GM21576 (cell line): ENCODE data around the gene C1orf232.

Experiments used
- ATAC-seq: cut with Tn5 transposase; IDR thresholded peaks from one replicate; pipeline ENCODE4 v1.9.1; 2021; ENCODE audit warnings: mild to moderate bottlenecking, moderate library complexity; ENCODE audit not compliant: unreplicated experiment

C1orf232 gene

DNA sequence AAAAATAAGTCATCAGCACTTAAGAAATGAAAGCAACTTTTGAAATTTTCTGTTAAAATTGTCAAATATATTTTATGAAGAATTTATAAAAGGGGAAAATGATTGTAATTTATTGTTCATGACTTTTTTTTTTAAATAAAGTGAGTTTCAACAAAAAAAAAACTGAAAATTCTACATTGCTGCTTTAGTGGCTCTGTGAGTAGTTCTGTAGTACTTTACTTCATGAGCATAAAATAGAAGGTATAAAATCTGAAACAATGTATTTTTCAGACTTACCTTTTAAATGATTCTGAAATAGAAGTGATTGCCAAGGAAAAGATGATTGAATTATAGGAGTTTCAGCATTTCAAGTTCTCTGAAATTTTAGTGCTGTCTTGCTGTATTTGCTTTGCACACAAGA, 43.4 kb downstream of the C1orf232 start:
- no peak for ATAC-seq

- no peak for ATAC-seq
These were observed 44.1 kb downstream of the C1orf232 start for GRCh38 chr1:26124418-26125331.

DNA sequence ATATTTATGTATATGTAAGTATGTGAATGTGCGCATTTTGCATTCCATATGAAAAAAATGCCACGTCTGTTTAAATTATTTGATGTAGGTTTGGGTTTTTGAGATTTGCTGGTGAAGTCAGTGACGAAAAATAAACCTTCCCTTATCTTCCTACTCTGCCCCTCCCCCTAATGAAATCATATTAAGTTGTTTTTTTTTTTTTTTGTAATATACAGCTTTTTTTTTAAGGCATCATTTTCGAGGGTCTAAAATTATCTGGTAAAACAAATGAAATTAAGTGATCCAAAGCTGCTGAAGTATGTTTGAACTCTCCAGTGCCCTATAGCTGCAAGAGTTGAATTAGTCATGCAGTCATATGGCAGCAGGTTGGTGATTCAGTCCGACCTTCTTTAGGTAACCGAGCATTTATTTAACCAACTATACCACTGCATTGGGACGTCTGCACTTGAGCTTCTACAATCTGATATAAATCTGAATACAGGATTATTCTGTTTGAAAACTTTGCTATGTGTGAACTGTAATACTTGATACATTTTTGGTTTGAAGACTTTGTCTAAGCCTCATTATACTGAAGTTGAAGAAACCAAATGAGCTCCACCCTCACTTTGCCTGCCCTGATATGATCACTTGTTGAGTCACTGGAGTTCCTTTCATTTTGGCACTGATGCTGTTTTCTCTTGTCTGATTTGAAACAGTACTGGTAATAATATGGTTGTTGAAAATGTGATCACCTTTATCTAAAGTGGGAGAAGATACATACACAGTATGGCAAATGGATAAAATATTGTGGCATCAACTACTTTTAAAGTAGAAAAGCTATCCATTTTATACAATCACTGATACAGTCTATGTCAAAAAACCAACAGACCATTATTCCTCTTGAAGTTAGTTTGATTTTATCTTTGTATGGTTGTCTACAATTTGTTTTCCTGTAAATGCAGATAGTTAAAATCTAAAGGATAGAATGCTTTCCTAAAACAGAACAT, 45.5 kb downstream of the C1orf232 start:
- ATAC-seq = no peak

DNA sequence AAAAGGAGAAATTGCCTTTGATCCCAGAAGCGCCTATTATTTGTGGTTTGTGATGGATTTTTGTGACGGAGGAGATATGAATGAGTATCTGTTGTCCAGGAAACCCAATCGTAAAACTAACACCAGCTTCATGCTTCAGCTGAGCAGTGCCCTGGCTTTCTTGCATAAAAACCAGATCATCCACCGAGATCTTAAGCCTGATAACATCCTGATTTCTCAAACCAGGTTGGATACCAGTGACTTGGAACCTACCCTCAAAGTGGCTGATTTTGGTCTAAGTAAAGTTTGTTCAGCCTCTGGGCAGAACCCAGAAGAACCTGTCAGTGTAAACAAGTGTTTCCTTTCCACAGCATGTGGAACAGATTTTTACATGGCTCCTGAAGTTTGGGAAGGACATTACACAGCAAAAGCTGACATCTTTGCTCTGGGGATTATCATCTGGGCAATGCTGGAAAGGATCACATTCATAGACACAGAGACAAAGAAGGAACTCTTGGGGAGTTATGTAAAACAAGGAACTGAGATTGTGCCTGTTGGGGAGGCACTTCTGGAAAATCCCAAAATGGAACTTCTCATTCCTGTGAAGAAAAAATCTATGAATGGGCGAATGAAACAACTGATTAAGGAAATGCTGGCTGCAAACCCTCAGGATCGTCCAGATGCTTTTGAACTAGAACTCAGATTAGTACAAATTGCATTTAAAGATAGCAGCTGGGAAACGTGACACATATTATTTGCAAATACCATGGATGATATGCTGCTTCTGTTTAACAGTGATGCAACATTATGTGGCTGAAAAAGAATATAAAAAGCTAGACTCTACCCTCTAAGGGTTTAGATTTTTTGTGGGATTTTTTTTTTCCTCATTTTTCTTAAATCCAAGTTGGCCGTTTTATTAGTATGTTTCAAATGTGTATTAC, 46.6 kb downstream of the C1orf232 start:
- no peak for ATAC-seq

- ATAC-seq = no peak
These were observed 48.7 kb downstream of the C1orf232 start for GRCh38 chr1:26119892-26120608.

DNA sequence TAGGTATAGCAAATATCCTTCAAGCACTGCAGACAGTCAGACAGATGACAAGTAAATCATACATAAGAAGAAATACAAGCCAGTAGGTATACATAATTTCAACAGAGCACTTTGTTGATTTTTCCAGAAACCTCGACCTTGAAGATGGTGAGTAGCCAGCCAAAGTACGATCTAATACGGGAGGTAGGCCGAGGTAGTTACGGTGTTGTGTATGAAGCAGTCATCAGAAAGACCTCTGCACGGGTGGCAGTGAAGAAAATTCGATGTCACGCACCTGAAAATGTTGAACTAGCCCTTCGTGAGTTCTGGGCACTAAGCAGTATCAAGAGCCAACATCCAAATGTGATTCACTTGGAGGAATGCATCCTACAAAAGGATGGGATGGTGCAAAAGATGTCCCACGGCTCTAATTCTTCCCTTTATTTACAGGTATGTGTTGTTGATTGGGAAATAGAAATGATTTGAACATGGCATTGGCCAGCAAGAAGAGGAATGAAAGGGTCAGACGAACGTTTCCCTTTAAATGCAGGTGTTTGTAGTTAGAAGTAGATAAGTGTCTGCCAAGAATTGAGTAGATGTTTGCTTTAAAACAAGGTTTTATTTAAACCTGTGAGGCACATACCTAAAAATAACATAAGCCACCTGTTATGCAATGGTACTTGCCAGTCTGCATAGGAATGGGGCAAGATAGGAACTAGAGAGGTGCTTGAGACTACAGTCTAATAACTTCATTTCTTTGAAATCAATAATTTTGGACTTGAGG, 54.4 kb downstream of the C1orf232 start:
- no peak for ATAC-seq
